HCT116 (cell line): ENCODE results near the gene NPIPB2. TPM values are rescaled to one million over a fixed set of nuclear protein-coding genes. Genes with fewer than 3 reads are reported as not detected.

Experiments used
- ATAC-seq: fragments of 200-7000 bp; cut with Tn5 transposase; 2 replicates; pipeline ENCODE4 v1.9.1; 2020; ENCODE audit warnings: mild to moderate bottlenecking, moderate library complexity
- BruUV-seq: library from RNA; stranded (reverse); fragments of 400-500 nt; replicated peaks from 2 replicates; lab custom pipeline; 2021; lab: Mats Ljungman, UMichigan
- CTCF ChIA-PET: fragments of 300-600 bp; sonication (Branson Sonifier 250); formaldehyde crosslinking; loops from one replicate; lab custom pipeline; 2021; ENCODE audit warnings: antibody characterized with exemption; lab: Charles Lee
- POLR2A ChIA-PET: fragments of 300-600, 350-600 bp; sonication (Branson Sonifier 250); formaldehyde crosslinking; loops from one replicate; lab custom pipeline; 2021; ENCODE audit warnings: antibody characterized with exemption; lab: Charles Lee
- RAD21 ChIA-PET, 2 experiments: fragments of 300-600 bp; sonication (Branson Sonifier 250); formaldehyde crosslinking; loops; one replicate each; lab custom pipeline; 2023; ENCODE audit warnings: low total read pairs in 2 of 2; ENCODE audit not compliant: uncharacterized antibody in 2 of 2, unreplicated experiment in 2 of 2, low non-redundant PET in 1 of 2; lab: Charles Lee
- DNase-seq: peaks from one replicate; pipeline ENCODE4 v3.0.0-alpha.2; 2010; ENCODE audit warnings: low read depth, low spot score
- H2AFZ ChIP-seq: fragments of 200-600 bp; shearing (Covaris generic), sonication (generic); 2 replicates; pipeline ENCODE4 v1.6.1; 2017; ENCODE audit warnings: low read depth, mixed run types, mixed read lengths, antibody characterized with exemption, low read length; ENCODE audit not compliant: poor library complexity, severe bottlenecking
- H3K27ac ChIP-seq: 2 replicates; pipeline ENCODE4 v1.5.1; 2012; ENCODE audit warnings: low read depth, low read length
- H3K27me3 ChIP-seq: fragments of 200-600 bp; sonication (generic); 2 replicates; pipeline ENCODE4 v1.6.1; 2016; ENCODE audit warnings: mixed run types, low read length, mixed read lengths; ENCODE audit not compliant: insufficient read depth
- H3K36me3 ChIP-seq, 2 experiments: fragments of 200-500 bp in 1 of 2; fragments of 200-600 bp in 1 of 2; sonication (Bioruptor generic) in 1 of 2; sonication (generic) in 1 of 2; 2 replicates each; pipeline versions ENCODE4 v1.5.1 to v1.6.1; 2014 to 2016; ENCODE audit warnings: low read length in 2 of 2, inconsistent platforms in 1 of 2, mixed read lengths in 1 of 2, mixed run types in 1 of 2; ENCODE audit not compliant: insufficient read depth in 2 of 2, control insufficient read depth in 1 of 2
- H3K4me1 ChIP-seq, 2 experiments: fragments of 200-600 bp in 1 of 2; sonication (generic) in 1 of 2; 2 replicates each; pipeline versions ENCODE4 v1.5.1 to v1.6.1; 2012 to 2017; ENCODE audit warnings: low read length in 2 of 2, inconsistent platforms in 1 of 2, mild to moderate bottlenecking in 1 of 2, mixed read lengths in 1 of 2, mixed run types in 1 of 2, moderate library complexity in 1 of 2; ENCODE audit not compliant: insufficient read depth in 2 of 2, control insufficient read depth in 1 of 2
- H3K4me2 ChIP-seq: fragments of 200-600 bp; sonication (generic); 2 replicates; pipeline ENCODE4 v1.6.1; 2017; ENCODE audit warnings: mixed run types, low read length, mixed read lengths
- H3K4me3 ChIP-seq, 2 experiments: fragments of 200-600 bp in 1 of 2; sonication (generic) in 1 of 2; replicated peaks in 1 of 2; 2 replicates each; pipeline ENCODE4 v1.5.1; 2011 to 2016; ENCODE audit warnings: low read length in 2 of 2, control low read depth in 1 of 2, low read depth in 1 of 2, mild to moderate bottlenecking in 1 of 2, mixed read lengths in 1 of 2, mixed run types in 1 of 2
- H3K79me2 ChIP-seq: fragments of 200-600 bp; sonication (generic); 2 replicates; pipeline ENCODE4 v1.6.1; 2017; ENCODE audit warnings: mild to moderate bottlenecking, mixed run types, low read length, moderate library complexity, mixed read lengths; ENCODE audit not compliant: insufficient read depth
- H3K9ac ChIP-seq: fragments of 200-600 bp; sonication (generic); 2 replicates; pipeline ENCODE4 v1.6.1; 2016; ENCODE audit warnings: low read length, mixed read lengths
- H3K9me2 ChIP-seq: fragments of 200-600 bp; sonication (generic), shearing (Covaris generic); 2 replicates; pipeline ENCODE4 v1.6.1; 2017; ENCODE audit warnings: mixed run types, mild to moderate bottlenecking, moderate library complexity; ENCODE audit not compliant: insufficient read depth
- H3K9me3 ChIP-seq, 2 experiments: fragments of 200-500 bp in 1 of 2; fragments of 200-600 bp in 1 of 2; sonication (Bioruptor generic) in 1 of 2; sonication (generic) in 1 of 2; 2 replicates each; pipeline ENCODE4 v1.6.1; 2014 to 2017; ENCODE audit warnings: low read length in 2 of 2, mixed read lengths in 2 of 2, inconsistent platforms in 1 of 2, low read depth in 1 of 2, mild to moderate bottlenecking in 1 of 2, mixed run types in 1 of 2, moderate library complexity in 1 of 2; ENCODE audit not compliant: control insufficient read depth in 1 of 2, insufficient read depth in 1 of 2
- H4K20me1 ChIP-seq: fragments of 200-600 bp; sonication (generic), shearing (Covaris generic); 2 replicates; pipeline ENCODE4 v1.6.1; 2017; ENCODE audit warnings: mixed run types, mild to moderate bottlenecking, moderate library complexity; ENCODE audit not compliant: insufficient read depth
- ATF3 ChIP-seq: IDR thresholded peaks from 2 replicates; pipeline ENCODE4 v1.6.1; 2012
- CBX3 ChIP-seq: IDR thresholded peaks from 2 replicates; pipeline ENCODE4 v1.6.1; 2012; ENCODE audit warnings: low read depth
- ELF1 ChIP-seq: IDR thresholded peaks from 2 replicates; pipeline ENCODE4 v1.6.1; 2012; ENCODE audit warnings: low read depth, borderline replicate concordance
- MAX ChIP-seq: IDR thresholded peaks from 2 replicates; pipeline ENCODE4 v1.6.1; 2012
- REST ChIP-seq: IDR thresholded peaks from 2 replicates; pipeline ENCODE4 v1.6.1; 2012; ENCODE audit warnings: low read depth
- TCF7L2 ChIP-seq: IDR thresholded peaks from 2 replicates; pipeline ENCODE4 v1.7.0; 2011; ENCODE audit warnings: borderline replicate concordance, inconsistent platforms; ENCODE audit not compliant: insufficient read depth, insufficient read length; ENCODE audit errors: extremely low read depth
- ZFX ChIP-seq: fragments of 450-650 bp; IDR thresholded peaks from 2 replicates; pipeline ENCODE4 v1.6.1; 2017
- intact Hi-C: fragments of 100-400 bp; cut with micrococcal nuclease; formaldehyde crosslinking; loops from 2 replicates; pipeline ENCODE4 v1.10.0; 2022
- total RNA-seq: library from RNA; stranded (reverse); gene quantifications from one replicate; pipeline ENCODE4 v1.2.1, GENCODE V29; 2021; ENCODE audit not compliant: unreplicated experiment

The NPIPB2 gene
- total RNA-seq, 1 experiment from 2014 or later, result 10.7 TPM

- Histone ChIP-seq H3K9ac (no peak within 1 kb of the TSS), H3K36me3 (no peaks in the 10 kb centered on the region), H3K27me3 (no peaks in the 10 kb centered on the region), H3K9me3 (no peaks in the 10 kb centered on the region), H3K9me2 (no peaks in the 10 kb centered on the region), H3K4me3 (no peak within 1 kb of the TSS), H3K4me1 (no peaks in the 10 kb centered on the region), H3K79me2 (no peaks in the 10 kb centered on the region), H2AFZ (no peak within 1 kb of the TSS), H3K4me2 (no peak within 1 kb of the TSS), H4K20me1 (no peaks in the 10 kb centered on the region), H3K27ac (no peak within 1 kb of the TSS)
- ChIA-PET CTCF (no interaction called here), POLR2A (interaction anchor here (0.6 kb wide), 1 partner anchor 22 kb away, joined by 3 read pairs; no protein-coding TSS in a partner anchor), RAD21 (no interaction called here)
- intact Hi-C loops, result no loop called here
- TF ChIP-seq REST (no peak), ELF1 (no peak), ZFX (no peak), MAX (no peak), TCF7L2 (no peak), CBX3 (no peak), ATF3 (no peak)
- no TSS peak for BruUV-seq
- DNase-seq (no peak), ATAC-seq (no peak)
Measured at GRCh38 chr16:11964761-11965551, 23.1 kb upstream of the NPIPB2 start, which contains the start of gene TNFRSF17. Gene TNFRSF17, plus strand, starts transcription at chr16:11965210. Its CDS starts 115 bp downstream, at chr16:11965325.
